HS-5 (cell line): Measurements from ENCODE around the gene NRIP1.

Source experiments
- DNase-seq: peaks from one replicate; pipeline ENCODE4 v3.0.0-alpha.2; 2012; ENCODE audit warnings: low read depth

The NRIP1 gene

GRCh38 chr21:15063814-15064575, 805 bp downstream of the NRIP1 start:
- no peak for DNase-seq

DNA sequence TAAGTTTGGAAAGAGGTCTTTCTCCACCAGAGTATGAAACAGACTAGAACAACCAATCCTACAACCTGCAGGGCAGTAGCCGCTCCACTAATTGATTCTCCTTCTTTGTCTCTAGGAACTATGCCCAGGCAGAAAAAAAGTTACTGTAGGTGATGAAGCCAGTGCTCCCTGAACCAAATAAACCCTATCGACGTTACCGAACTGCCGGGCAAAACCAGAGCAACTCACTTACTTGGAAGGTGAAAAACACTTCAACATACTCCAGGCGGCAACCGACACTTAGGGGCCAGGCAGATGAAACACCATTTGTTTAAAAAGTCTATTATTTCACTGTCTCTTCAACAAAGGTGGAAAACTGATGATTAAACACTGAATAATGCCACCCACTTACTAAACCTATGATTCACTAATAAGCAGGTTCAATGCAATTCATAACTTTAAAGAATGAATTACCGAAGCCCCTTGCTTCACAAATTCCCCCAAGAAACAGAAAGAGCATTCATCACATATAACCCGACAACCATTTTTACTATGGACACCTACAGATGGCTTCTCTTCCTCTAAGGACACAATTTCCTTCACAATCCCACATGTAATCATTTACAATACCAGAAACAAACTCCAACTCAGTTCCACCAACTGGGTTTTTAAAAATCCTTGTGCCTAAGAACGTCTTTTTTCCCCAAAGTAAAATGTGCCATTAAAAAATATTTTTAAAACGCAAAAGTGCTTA, 1.6 kb downstream of the NRIP1 start:
- DNase-seq, result no peak

DNA sequence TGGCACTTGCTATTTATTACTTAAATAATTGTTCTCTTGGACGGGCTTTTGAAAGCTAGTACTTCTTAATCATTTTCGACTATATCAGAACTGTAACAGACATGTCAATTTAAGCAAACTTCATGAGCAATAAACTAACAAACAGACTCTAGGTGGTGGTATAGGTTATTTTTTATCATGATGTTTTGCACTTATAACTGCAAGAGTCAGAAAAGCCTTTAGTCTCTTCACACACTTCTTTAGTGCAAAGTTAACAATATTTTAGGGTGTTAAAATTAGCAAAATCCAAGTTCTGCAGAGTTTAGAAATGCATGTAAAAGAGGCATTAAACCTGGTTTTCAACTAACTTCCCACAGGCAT, 2.2 kb downstream of the NRIP1 start:
- DNase-seq, result no peak

DNA sequence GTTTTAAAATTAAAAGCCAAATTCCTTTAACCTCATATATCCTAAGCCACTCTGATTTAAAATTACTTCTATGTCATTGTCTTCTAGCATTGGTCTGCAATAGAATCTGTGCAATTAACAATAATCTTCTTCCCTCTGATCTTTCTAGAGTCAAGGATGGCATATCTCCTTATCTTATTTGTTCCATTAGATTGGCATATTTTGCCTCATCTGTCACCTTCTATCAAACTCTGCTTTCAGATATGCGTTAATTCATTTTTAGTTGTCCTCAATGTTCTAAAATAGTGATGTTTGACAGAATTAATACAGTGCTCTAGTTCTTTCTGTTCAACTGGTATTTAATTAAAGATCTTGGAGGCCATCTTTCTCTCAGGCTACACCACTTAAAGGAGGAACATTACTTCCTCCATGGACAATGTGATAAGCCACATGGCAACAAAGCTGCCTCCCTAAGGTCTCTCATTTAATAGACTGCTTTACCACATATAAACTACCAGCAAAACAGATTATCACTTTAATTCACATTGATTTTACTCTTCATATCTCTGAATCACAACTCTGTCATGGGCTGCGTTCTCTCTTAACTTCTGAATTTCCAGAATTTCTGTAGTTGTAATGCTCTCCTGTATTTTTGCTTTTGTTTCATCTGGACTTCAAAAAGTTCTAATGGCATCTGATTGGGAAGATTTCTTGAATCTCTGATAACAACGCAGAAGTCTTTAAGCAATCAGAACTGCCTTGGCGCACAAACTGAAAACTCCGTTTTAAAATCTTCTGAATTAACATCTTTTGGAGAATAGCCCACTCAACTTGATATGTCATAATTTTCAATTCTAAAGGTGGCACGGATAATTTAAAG, 2.8 kb downstream of the NRIP1 start:
- DNase-seq, result no peak

GRCh38 chr21:15061279-15061678, 3.5 kb downstream of the NRIP1 start:
- DNase-seq, result no peak

- DNase-seq, result no peak
These were observed 4.1 kb downstream of the NRIP1 start for GRCh38 chr21:15060543-15061175.

- no peak for DNase-seq
These were observed 5.4 kb downstream of the NRIP1 start for GRCh38 chr21:15059397-15059796.

DNA sequence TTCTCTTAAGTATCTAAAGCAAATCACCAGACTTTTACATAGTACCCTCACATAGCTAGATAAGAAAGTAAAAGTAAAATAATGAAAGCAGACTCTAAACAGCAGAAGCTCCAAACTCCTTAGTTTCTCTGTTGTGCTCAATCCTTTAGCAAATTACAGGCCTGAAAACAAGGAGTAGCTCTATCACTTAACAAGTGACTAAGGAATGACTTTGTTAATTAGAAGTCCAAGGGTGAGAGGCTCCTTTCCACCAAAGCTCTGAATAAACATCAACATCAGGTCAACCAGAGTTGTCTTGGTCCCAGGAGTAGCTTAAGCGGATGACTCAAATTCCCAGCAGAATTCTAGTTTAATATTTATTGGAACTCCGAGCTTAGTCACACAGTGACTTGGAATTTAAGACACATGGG, 5.9 kb downstream of the NRIP1 start:
- no peak for DNase-seq

DNA sequence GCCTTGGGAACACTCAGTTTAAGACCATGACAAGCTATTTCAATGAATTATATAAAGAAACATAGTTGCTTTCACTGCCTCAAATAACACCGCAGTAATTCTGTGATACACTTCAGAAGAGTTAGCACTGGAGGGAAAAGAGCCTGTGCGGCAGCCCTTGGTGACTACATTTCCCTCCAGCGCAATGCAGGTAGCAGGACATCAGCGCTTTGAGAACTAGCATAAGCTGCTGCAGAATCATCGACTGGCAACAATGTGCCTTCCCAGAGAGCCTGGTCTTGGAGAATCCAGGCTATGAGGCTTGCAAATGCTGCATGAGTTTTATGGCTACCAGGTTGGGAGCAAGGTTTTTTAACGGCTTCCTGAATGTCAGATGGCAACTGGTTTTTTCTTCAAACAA, 7.5 kb downstream of the NRIP1 start:
- no peak for DNase-seq

- no peak for DNase-seq
These were observed 10.1 kb downstream of the NRIP1 start for GRCh38 chr21:15054606-15055239.

- no peak for DNase-seq
These were observed 10.7 kb downstream of the NRIP1 start for GRCh38 chr21:15054089-15054488.

DNA sequence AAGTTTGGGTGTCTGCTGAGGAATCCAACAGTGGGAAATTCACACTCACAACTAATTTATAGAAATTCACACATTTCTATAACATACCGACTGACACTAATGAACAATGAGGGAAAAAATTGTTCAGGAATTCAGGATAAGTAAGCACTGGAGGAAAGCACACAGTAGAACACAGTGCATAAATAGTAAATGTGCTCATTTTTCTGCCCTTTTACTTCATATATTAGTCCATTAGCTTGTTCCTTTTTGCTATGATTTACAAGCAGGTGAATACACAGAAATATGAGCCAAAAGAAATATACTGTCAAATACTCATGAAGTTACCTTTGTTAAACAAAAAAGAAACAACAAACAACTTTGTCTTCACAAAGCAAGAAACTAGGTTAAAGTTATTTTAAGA, 11.3 kb downstream of the NRIP1 start:
- DNase-seq, result no peak

GRCh38 chr21:15052459-15052763, 12.4 kb downstream of the NRIP1 start:
- no peak for DNase-seq

- no peak for DNase-seq
These were observed 12.9 kb downstream of the NRIP1 start for GRCh38 chr21:15051644-15052458.

GRCh38 chr21:15050568-15051377, 14.0 kb downstream of the NRIP1 start:
- no peak for DNase-seq

- DNase-seq, result no peak
These were observed 19.8 kb downstream of the NRIP1 start for GRCh38 chr21:15045017-15045416.

- no peak for DNase-seq
These were observed 22.3 kb downstream of the NRIP1 start for GRCh38 chr21:15042531-15042930.

GRCh38 chr21:15039607-15040299, 25.0 kb downstream of the NRIP1 start:
- DNase-seq, result no peak

DNA sequence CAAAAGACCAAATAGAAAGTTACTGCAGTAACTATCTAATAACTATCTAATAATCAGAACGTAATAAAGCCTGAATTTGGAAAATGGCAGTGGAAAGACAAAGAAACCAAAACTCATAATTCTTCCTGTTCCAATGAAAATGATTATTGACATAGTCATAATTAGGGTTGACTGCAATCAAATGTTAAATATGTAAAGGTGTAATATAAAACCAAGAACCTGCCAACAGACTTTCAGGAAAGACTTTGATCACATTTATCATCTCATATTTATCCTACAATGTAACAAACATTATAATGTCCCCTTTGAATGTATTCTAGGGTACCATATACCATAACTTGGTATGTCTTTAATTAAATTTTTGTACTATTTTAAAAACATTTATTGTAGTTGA, 26.9 kb downstream of the NRIP1 start:
- DNase-seq, result no peak
